HG03064 (cell line): ENCODE measurements around the gene NOL9.

Source experiments
- ATAC-seq: cut with Tn5 transposase; IDR thresholded peaks from one replicate; pipeline ENCODE4 v1.9.1; 2021; ENCODE audit warnings: low read depth; ENCODE audit not compliant: unreplicated experiment

Gene NOL9

DNA sequence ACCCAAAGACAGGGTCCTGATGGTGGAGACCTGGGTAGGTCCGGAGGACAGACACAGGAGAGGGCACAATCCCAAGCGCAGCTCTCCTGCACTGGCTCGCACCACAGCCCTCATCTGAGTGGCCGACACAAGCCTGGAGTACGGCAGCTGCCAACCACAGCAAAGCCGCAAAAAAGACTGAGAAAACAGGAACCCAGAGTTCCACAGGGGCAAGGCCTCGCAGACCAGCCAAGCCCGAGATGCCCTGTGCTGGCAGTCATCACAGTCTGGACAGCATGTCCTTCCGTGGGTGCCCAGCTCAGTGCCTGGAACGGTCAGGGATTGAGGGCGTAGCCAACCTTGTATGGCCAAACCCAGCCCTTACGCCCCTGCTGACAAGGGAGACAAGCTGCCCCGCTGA is 36.9 kb upstream of the NOL9 start:
- no peak for ATAC-seq

DNA sequence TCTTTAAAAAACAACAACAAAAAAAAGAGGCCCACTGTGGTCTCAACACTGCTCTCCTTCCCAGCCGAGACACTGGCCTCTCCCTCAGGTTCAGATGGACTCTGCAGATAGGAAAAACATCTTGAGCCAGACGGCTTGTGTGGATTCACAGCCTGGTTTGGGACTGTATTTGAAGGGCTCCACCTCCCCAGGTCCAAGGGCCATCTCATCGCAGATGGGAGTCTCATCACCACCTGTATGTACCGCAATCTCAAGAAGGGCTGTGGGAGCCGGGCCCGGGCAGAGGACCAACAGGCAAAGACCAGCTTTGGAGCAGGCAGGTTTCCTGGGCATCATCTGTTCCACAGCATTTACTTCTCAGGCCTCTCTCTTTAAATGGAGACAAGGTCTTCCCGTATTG is 35.7 kb upstream of the NOL9 start:
- no peak for ATAC-seq

DNA sequence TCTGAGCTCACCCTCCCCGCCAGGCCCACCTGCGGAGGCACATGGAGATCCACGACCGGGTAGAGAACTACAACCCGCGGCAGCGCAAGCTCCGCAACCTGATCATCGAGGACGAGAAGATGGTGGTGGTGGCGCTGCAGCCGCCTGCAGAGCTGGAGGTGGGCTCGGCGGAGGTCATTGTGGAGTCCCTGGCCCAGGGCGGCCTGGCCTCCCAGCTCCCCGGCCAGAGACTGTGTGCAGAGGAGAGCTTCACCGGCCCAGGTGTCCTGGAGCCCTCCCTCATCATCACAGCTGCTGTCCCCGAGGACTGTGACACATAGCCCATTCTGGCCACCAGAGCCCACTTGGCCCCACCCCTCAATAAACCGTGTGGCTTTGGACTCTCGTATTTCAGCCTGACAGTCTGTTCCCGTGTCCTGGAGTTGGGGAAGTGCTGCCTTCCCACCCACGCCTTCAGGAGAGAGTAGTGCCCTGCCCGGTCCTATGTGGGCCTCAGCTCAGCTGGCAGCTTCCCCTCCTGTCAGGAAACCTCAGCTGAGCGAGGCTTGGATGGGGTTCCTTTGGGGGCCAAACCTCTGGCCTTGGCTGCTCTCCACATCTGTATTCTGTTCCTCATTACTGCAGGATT is 34.7 kb upstream of the NOL9 start:
- ATAC-seq, result no peak

DNA sequence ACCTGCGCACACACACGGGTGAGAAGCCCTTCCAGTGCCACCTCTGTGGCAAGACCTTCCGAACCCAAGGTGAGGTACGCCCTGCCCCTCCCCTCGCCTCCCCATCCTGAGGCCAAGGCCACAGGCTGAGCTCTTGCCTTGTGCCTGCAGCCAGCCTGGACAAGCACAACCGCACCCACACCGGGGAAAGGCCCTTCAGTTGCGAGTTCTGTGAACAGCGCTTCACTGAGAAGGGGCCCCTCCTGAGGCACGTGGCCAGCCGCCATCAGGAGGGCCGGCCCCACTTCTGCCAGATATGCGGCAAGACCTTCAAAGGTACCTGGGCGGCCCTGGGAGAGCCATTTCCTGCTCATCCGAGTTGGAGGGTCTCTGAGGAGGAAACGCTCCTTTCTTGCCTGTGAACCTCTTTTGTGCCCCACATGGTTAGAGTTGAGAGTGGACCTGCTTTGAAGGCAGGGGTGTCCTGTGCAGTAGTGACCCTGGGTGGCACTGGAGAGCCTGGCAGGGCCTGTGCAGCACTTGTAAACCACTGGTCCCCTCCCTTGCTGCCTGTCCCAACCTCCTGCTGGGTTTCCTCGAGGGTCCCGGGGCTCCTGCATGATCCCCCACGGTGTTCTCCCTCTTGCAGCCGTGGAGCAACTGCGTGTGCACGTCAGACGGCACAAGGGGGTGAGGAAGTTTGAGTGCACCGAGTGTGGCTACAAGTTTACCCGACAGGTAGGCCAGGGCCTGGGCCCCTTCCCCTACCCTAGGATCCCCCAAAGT is 34.0 kb upstream of the NOL9 start:
- no peak for ATAC-seq

DNA sequence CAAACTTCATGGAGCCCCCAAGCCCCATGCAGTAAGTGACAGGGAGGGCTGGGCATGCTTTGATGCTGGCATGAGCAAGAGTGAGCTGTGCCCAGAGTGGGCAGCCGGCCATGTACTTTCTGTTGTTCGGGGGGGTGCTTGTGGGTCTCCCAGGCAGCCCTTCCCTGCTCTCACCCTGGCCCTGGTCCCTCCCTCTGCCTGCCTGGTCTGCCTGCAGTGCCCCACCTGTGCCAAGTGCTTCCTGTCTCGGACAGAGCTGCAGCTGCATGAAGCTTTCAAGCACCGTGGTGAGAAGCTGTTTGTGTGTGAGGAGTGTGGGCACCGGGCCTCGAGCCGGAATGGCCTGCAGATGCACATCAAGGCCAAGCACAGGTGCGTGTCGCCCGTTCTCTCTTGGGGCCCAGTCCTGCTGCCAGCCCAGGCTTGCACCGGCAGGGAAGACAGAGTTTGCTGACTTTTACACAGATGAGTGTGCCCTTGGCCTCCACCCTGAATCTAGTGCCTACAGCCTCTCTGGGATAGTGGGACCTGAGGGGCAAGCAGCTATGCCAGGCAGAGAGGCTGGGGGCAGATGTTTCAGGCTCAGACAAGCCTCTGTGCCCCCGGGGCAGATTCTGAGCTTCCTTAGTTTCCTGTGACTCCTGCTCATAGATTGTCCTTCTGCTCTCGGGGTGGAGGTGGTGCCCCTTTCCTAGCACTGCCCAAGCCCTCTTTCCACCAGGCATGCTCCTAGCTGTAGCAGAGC is 33.1 kb upstream of the NOL9 start:
- no peak for ATAC-seq

DNA sequence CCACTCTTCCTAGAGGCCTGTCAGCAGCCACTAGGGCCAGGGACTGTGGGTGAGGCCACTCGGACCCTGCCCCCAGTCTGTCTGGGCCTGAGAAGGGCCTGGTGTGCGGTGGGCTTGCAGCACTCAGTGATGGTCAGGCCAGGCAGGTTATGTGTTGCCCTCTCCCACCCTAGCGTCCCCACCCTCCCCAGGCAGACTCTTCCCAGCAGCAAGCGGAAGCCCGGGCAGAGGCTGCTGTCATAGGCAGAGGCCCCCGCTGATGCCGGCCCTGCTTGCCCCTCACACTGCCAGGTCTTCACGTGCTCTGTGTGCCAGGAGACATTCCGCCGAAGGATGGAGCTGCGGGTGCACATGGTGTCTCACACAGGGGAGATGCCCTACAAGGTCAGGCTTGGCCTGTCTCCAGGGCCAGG is 32.1 kb upstream of the NOL9 start:
- no peak for ATAC-seq

DNA sequence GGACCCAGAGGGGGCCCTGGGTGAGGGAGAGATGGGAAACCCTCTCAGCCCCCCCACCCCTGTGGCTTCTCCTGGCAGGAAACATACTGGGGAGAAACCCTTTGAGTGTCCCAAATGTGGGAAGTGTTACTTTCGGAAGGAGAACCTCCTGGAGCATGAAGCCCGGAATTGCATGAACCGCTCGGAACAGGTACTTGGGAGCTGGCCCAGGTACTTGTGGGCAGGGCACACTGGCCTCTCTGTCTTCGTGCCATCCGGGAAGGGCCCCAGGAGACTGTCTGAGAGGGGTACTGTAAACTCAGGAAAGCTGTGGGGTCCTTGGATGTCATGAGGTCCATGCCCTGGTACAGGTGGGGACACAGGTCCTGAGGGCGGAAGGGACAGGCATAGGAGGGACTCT is 31.5 kb upstream of the NOL9 start:
- no peak for ATAC-seq

DNA sequence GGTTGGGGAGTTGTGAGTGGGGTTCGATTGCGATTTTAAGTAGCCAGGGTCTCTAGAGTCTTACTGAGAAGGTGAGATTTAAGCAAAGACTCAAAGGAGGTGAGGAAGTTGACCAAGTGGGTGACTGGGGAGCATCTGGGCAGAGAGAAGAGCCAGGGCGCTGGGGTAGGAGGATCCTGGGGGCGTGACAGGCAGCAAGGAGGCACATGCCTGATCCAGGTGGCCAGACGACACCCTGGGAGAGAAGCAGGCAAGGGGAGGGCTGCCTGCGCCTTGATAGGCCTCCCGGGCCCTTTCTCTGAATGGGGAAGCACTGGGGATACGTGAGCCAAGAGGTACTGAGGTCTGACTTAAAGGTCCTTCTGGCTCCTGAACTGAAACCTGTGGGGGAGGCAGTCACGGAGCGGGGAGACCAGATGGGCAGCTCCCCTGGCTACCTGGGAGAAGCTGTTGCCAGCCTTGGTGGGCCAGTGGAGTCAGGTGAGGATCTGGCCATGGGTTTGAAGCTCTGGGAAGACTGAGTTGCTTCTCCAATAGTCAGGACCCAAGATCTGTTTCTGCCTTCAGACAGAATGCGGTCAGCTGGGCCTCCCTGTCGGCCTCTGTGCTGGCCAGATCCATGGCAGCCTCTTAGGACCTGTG is 30.9 kb upstream of the NOL9 start:
- no peak for ATAC-seq

DNA sequence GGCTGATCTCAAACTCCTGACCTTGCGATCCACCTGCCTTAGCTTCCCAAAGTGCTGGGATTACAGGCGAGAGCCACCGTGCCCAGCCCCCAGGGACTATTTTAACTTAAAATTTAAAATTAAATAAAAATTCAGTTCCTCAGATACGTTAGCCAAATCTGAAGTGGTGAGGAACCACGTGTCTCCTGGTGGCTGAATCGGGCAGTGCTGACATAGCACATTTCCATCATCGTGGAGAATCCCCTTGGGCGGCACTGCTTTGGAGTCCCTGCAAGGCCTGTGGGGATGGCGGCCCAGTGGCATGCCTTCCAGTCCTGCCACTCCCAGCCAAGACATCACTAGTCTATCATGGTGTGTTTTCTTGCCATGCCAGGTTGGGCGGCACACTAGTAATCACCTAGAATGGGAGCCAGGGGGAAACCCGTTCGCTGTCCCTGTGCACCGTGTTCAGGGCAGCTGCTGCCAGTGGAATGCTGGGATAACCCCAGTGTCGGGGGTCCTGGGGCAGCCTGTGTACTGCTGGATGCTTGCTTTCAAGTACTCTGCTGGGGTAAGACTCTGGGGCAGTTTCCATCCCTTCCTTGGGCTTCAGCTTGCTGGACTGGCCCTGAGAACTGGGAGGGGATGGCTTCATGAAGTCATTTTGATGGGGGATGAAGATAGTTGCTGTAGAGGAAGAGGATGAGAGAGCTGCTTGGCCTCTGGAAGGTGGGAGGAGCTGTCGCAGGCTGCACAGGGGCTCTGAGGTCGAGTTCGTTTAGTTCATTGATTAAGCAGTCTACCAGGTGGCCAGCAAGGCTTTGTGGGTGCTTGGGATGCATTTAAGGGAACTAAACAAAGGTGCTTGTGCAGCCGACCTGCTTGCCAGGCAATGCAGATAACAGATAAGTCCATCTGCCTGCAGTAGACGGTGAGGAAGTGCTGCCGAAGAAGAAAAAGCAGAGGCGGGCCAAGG is 30.1 kb upstream of the NOL9 start:
- no peak for ATAC-seq

DNA sequence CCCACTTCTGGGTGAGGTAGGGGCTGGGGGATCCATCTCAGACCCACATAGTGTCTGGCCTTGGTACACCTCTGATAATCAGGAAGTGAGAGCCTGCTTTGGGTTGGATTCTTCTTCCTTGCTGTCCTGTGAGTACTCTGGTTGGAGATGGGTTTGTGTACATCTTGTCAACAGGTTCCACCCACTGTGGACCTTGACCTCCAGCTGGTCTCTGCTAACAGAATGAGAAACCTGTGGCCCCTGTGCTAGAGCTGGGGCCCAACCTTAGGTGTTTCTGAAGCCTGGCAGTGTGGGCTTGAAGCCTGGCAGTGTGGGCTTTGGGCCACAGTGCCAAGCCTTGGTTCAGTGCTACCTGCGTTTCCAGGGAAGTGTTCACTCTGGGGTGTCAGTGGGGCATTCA is 28.1 kb upstream of the NOL9 start:
- no peak for ATAC-seq

DNA sequence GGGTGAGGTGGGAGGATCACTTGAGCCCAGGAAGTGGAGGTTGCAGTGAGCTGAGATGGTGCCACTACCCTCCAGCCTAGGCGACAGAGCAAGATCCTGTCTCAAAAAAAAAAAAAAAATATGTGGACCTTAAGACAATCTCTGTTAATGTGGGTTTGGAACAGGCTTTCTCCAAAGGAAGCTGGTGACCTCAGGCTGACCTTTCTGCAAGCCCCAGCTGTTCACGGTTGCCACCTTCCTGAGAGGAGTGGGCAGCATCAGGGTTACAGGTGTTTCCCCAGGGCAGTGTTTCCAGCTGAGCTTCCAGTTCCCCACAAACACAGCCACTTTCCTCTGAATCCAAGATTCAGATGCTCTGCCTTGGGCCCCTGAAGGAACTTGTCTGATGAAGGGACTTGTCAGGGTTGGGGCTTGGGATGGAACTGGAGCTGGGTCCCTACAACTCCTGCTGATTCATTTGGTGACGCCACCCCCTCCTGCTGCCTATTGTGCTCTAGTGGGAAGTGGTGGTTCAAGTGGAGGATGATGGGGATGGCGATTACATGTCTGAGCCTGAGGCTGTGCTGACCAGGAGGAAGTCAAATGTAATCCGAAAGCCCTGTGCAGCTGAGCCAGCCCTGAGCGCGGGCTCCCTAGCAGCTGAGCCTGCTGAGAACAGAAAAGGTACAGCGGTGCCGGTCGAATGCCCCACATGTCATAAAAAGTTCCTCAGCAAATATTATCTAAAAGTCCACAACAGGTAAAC is 27.4 kb upstream of the NOL9 start:
- ATAC-seq, result no peak

DNA sequence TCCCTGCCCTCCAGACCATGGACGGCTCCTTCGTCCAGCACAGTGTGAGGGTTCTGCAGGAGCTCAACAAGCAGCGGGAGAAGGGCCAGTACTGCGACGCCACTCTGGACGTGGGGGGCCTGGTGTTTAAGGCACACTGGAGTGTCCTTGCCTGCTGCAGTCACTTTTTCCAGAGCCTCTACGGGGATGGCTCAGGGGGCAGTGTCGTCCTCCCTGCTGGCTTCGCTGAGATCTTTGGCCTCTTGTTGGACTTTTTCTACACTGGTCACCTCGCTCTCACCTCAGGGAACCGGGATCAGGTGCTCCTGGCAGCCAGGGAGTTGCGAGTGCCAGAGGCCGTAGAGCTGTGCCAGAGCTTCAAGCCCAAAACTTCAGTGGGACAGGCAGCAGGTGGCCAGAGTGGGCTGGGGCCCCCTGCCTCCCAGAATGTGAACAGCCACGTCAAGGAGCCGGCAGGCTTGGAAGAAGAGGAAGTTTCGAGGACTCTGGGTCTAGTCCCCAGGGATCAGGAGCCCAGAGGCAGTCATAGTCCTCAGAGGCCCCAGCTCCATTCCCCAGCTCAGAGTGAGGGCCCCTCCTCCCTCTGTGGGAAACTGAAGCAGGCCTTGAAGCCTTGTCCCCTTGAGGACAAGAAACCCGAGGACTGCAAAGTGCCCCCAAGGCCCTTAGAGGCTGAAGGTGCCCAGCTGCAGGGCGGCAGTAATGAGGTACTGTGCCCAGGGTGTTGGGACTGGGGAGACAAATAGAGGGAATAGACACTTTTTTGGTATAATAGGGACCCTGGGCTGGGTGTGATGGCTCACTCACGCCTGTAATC is 26.5 kb upstream of the NOL9 start:
- ATAC-seq, result no peak

DNA sequence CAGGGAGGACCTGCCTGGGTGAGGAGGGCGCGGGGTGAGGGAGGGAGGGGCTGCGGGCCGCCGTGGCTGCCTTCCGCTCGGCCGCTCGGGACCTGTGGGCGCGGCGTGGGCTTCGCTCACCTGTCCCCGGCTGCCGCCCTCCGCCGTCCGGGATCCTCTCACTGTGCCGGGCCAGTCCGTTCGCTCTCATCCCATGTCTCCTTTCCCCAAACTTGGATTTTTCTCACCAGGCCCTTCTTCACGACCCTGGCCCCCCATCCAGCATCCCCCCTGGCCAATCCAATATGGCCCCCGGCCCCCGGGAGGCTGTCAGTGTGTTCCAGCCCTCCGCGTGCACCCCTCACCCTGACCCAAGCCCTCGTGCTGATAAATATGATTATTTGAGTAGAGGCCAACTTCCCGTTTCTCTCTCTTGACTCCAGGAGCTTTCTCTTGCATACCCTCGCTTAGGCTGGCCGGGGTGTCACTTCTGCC is 25.8 kb upstream of the NOL9 start:
- no peak for ATAC-seq

DNA sequence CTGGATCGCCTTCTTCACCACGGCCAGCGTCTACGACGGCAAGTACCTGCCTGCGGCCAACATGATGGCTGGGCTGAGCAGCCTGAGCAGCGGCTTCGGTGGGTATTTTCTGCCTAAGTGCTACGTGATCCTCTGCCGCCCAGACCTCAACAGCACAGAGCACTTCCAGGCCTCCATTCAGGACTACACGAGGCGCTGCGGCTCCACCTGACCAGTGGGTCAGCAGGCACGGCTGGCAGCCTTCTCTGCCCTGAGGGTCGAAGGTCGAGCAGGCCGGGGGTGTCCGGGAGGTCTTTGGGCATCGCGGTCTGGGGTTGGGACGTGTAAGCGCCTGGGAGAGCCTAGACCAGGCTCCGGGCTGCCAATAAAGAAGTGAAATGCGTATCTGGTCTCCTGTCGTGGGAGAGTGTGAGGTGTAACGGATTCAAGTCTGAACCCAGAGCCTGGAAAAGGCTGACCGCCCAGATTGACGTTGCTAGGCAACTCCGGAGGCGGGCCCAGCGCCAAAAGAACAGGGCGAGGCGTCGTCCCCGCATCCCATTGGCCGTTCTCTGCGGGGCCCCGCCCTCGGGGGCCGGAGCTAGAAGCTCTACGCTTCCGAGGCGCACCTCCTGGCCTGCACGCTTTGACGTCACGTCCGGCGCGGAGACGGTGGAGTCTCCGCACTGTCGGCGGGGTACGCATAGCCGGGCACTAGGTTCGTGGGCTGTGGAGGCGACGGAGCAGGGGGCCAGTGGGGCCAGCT is 25.2 kb upstream of the NOL9 start, which contains the start of gene ZBTB48:
Gene ZBTB48, plus strand, starts transcription at position 621 of the 745 bp plus-strand sequence. CDS start 616 bp downstream, outside the sequence.
- peak; percentile 92 for ATAC-seq

DNA sequence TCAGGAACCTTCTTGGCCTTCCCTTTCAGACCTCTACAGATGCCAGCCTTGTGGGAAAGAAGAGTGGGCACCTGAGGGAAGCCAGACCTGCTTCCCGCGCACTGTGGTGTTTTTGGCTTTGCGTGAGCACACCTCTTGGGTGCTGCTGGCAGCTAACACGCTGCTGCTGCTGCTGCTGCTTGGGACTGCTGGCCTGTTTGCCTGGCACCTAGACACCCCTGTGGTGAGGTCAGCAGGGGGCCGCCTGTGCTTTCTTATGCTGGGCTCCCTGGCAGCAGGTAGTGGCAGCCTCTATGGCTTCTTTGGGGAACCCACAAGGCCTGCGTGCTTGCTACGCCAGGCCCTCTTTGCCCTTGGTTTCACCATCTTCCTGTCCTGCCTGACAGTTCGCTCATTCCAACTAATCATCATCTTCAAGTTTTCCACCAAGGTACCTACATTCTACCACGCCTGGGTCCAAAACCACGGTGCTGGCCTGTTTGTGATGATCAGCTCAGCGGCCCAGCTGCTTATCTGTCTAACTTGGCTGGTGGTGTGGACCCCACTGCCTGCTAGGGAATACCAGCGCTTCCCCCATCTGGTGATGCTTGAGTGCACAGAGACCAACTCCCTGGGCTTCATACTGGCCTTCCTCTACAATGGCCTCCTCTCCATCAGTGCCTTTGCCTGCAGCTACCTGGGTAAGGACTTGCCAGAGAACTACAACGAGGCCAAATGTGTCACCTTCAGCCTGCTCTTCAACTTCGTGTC is 24.5 kb upstream of the NOL9 start:
- ATAC-seq, result no peak

DNA sequence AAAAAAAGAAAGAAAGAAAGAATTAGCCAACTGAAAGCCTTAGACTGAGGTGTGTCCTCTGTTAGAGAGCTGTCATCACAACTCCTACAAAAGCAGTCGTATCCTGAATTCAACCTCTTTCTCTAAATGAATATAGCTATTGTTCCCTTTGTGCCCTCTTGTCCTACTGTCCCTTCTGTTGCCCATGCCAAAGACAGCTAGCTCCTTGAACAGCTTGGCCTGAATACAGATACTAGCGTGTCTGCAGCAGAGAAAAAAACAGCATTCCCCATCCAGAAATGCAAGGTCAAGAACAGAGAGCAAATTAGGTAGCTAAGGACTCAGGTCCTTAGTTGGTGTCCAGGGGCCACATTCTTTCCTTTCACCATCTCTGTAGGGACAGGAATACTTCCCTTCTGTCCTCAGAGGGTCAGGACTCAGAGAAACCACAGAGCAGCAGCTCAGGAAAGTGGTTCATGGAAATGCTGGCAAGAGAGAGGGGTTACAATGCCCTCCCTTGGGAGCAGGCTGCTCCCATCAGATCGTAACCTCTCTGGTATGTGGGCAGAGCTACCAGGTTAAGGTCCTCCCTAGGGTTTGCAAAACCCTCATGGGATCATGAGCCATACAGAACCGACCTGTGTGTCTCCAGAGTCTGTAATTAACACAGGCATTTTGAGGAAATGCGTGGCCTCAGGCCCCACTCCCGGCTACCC is 23.7 kb upstream of the NOL9 start:
- no peak for ATAC-seq
